ENCODE results near the gene TOX2. TPM values are rescaled to one million over a fixed set of nuclear protein-coding genes. Genes with fewer than 3 reads are reported as not detected.

TOX2 gene
- polyA plus RNA-seq, 3 donors = 0.39 to 0.56 (median 0.47) TPM

GRCh38 chr20:44085616-44086434, 171.2 kb downstream of the TOX2 start:
- no peaks in the 10 kb centered on the region for H3K79me2 ChIP-seq (ENCODE audit: insufficient read depth, low read length)
- no peak overlapping the region for H3K4me2 ChIP-seq (replicated peaks; ENCODE audit: extremely low read depth, low read length, poor library complexity, severe bottlenecking)
- no peaks in the 10 kb centered on the region for H4K20me1 ChIP-seq (ENCODE audit: insufficient read depth, low read length)
- TF ChIP-seq CTCF (IDR thresholded peaks at IDR 0.05) = no peak
- H3K9me3 ChIP-seq (replicated peaks in 1 of 2; ENCODE audit: control insufficient read depth in 1 of 2, insufficient read depth in 1 of 2, low read length in 2 of 2) = no peaks in the 10 kb centered on the region
- intact Hi-C loops (cut with micrococcal nuclease) = loop anchor here in 1 of 2 donors (10.0 kb wide), 1 partner anchor 551 kb away; no protein-coding TSS in a partner anchor
- WGBS (ENCODE audit: insufficient coverage) = 81% methylated on average over 10 of the region's 17 CpGs
- H3K27ac ChIP-seq (ENCODE audit: low read depth in 1 of 2, low read length in 2 of 2) = no peak overlapping the region
- Mint-ChIP-seq H3K9me3 (peaks cover 0 to 3% (median 0%) of the 10 kb centered on the region in 7 donors), H3K4me1 (peaks cover 6% of the 10 kb centered on the region), H3K36me3 (no peaks in the 10 kb centered on the region), H3K4me3 (no peak overlapping the region), H3K27me3 (ENCODE audit: low read depth in 3 of 3) (peaks cover 2 to 20% (median 9%) of the 10 kb centered on the region in 3 donors), H3K27ac (peak overlapping the region in 1 of 7 donors; percentile 57)
- no peak for DNase-seq
- no peak overlapping the region for H3K4me3 ChIP-seq (replicated peaks in 1 of 3; ENCODE audit: low read depth in 2 of 3, low read length in 3 of 3)
- no peak overlapping the region for H3K9ac ChIP-seq (ENCODE audit: insufficient read depth, low read length, poor library complexity, severe bottlenecking)
- no peaks in the 10 kb centered on the region for H3K36me3 ChIP-seq (replicated peaks in 1 of 2; ENCODE audit: control insufficient read depth in 1 of 2, insufficient read depth in 2 of 2, low read length in 2 of 2)
- H3K27me3 ChIP-seq (ENCODE audit: control insufficient read depth in 2 of 2, insufficient read depth in 2 of 2, low read length in 2 of 2) = no peaks in the 10 kb centered on the region
- no peak overlapping the region for H2AFZ ChIP-seq (ENCODE audit: insufficient read depth, low read depth, low read length, poor library complexity, severe bottlenecking)
- H3K4me1 ChIP-seq (ENCODE audit: control insufficient read depth in 1 of 2, insufficient read depth in 2 of 2, low read length in 2 of 2) = peaks cover 6 to 7% of the 10 kb centered on the region in 2 donors

GRCh38 chr20:44087051-44087856, 172.6 kb downstream of the TOX2 start:
- H3K4me1 Mint-ChIP-seq = peaks cover 6% of the 10 kb centered on the region
- peak overlapping the region in 1 of 2 donors; percentile 73 for H3K4me3 Mint-ChIP-seq
- peaks cover 2 to 15% (median 6%) of the 10 kb centered on the region in 3 donors for H3K27me3 Mint-ChIP-seq (ENCODE audit: low read depth in 3 of 3)
- no peaks in the 10 kb centered on the region for H3K36me3 Mint-ChIP-seq
- Histone ChIP-seq H3K36me3 (replicated peaks in 1 of 2; ENCODE audit: control insufficient read depth in 1 of 2, insufficient read depth in 2 of 2, low read length in 2 of 2) (no peaks in the 10 kb centered on the region), H3K4me3 (replicated peaks in 1 of 3; ENCODE audit: low read depth in 2 of 3, low read length in 3 of 3) (no peak overlapping the region), H3K4me1 (ENCODE audit: control insufficient read depth in 1 of 2, insufficient read depth in 2 of 2, low read length in 2 of 2) (peaks cover 6 to 7% of the 10 kb centered on the region in 2 donors), H3K27me3 (ENCODE audit: control insufficient read depth in 2 of 2, insufficient read depth in 2 of 2, low read length in 2 of 2) (no peaks in the 10 kb centered on the region), H4K20me1 (ENCODE audit: insufficient read depth, low read length) (no peaks in the 10 kb centered on the region), H3K9ac (ENCODE audit: insufficient read depth, low read length, poor library complexity, severe bottlenecking) (no peak overlapping the region), H3K9me3 (replicated peaks in 1 of 2; ENCODE audit: control insufficient read depth in 1 of 2, insufficient read depth in 1 of 2, low read length in 2 of 2) (no peaks in the 10 kb centered on the region), H3K27ac (ENCODE audit: low read depth in 1 of 2, low read length in 2 of 2) (no peak overlapping the region), H2AFZ (ENCODE audit: insufficient read depth, low read depth, low read length, poor library complexity, severe bottlenecking) (no peak overlapping the region), H3K79me2 (ENCODE audit: insufficient read depth, low read length) (no peaks in the 10 kb centered on the region), H3K4me2 (replicated peaks; ENCODE audit: extremely low read depth, low read length, poor library complexity, severe bottlenecking) (no peak overlapping the region)
- no peak overlapping the region for H3K27ac Mint-ChIP-seq
- H3K9me3 Mint-ChIP-seq = peaks cover 0 to 3% (median 0%) of the 10 kb centered on the region in 7 donors
- 88% methylated on average over 9 of the region's 15 CpGs for WGBS (ENCODE audit: insufficient coverage)
- TF ChIP-seq CTCF (IDR thresholded peaks at IDR 0.05) = no peak
- DNase-seq = no peak
- intact Hi-C loops (cut with micrococcal nuclease) = loop anchor here in 1 of 2 donors (10.0 kb wide), 1 partner anchor 552 kb away; no protein-coding TSS in a partner anchor
